ENCODE data around the gene CAPRIN1. TPM values are rescaled to one million over a fixed set of nuclear protein-coding genes. Genes with fewer than 3 reads are reported as not detected.
A peak's percentile ranks its signal among the peaks of the same experiment; 100 is the strongest.

The CAPRIN1 gene
- total RNA-seq, 3 donors from 2014 or later (not counting 1 experiment from before 2014, with no cell fraction given), result 118 to 158 (median 137) TPM

GRCh38 chr11:34148504-34149165 lies 97.1 kb downstream of the CAPRIN1 start:
- 92% methylated on average over 16 of the region's 16 CpGs for WGBS (ENCODE audit: insufficient coverage)
- Histone ChIP-seq H3K4me1 (ENCODE audit: control insufficient read depth, insufficient read depth, low read length) (peaks cover 3% of the 10 kb centered on the region), H3K4me3 (ENCODE audit: low read length) (no peak overlapping the region), H3K27me3 (ENCODE audit: control insufficient read depth, insufficient read depth, low read length) (no peaks in the 10 kb centered on the region), H3K9me3 (ENCODE audit: control insufficient read depth, insufficient read depth, low read length) (no peaks in the 10 kb centered on the region), H3K27ac (ENCODE audit: low read length) (no peak overlapping the region), H3K36me3 (ENCODE audit: control insufficient read depth, insufficient read depth, low read length) (peaks cover 60% of the 10 kb centered on the region)
- TF ChIP-seq CTCF (IDR thresholded peaks at IDR 0.05), result no peak
- Mint-ChIP-seq H3K9me3 (no peaks in the 10 kb centered on the region), H3K27ac (no peak overlapping the region), H3K4me3 (no peak overlapping the region), H3K4me1 (peaks cover 0 to 4% of the 10 kb centered on the region in 2 donors), H3K27me3 (ENCODE audit: low read depth in 2 of 2) (no peaks in the 10 kb centered on the region), H3K36me3 (peaks cover 22% of the 10 kb centered on the region)
- intact Hi-C loops (cut with micrococcal nuclease), result no loop called here
- DNase-seq, result no peak
- ATAC-seq, result no peak

- H3K9me3 Mint-ChIP-seq, result no peaks in the 10 kb centered on the region
- H3K4me1 Mint-ChIP-seq, result peaks cover 0 to 5% of the 10 kb centered on the region in 2 donors
- 97% methylated on average over 7 of the region's 7 CpGs for WGBS (ENCODE audit: insufficient coverage)
- H3K36me3 Mint-ChIP-seq, result peaks cover 22% of the 10 kb centered on the region
- TF ChIP-seq CTCF (IDR thresholded peaks at IDR 0.05), result no peak
- Histone ChIP-seq H3K4me3 (ENCODE audit: low read length) (no peak overlapping the region), H3K4me1 (ENCODE audit: control insufficient read depth, insufficient read depth, low read length) (peaks cover 9% of the 10 kb centered on the region), H3K27me3 (ENCODE audit: control insufficient read depth, insufficient read depth, low read length) (no peaks in the 10 kb centered on the region), H3K27ac (ENCODE audit: low read length) (no peak overlapping the region), H3K36me3 (ENCODE audit: control insufficient read depth, insufficient read depth, low read length) (peaks cover 54% of the 10 kb centered on the region), H3K9me3 (ENCODE audit: control insufficient read depth, insufficient read depth, low read length) (no peaks in the 10 kb centered on the region)
- H3K27me3 Mint-ChIP-seq (ENCODE audit: low read depth in 2 of 2), result no peaks in the 10 kb centered on the region
- ATAC-seq, result no peak
- intact Hi-C loops (cut with micrococcal nuclease), result no loop called here
- H3K4me3 Mint-ChIP-seq, result no peak overlapping the region
- H3K27ac Mint-ChIP-seq, result no peak overlapping the region
- DNase-seq, result no peak
These were observed 97.7 kb downstream of the CAPRIN1 start for GRCh38 chr11:34149274-34149673.

- Histone ChIP-seq H3K36me3 (ENCODE audit: control insufficient read depth, insufficient read depth, low read length) (peaks cover 48% of the 10 kb centered on the region), H3K4me3 (ENCODE audit: low read length) (no peak overlapping the region), H3K4me1 (ENCODE audit: control insufficient read depth, insufficient read depth, low read length) (peaks cover 14% of the 10 kb centered on the region), H3K9me3 (ENCODE audit: control insufficient read depth, insufficient read depth, low read length) (no peaks in the 10 kb centered on the region), H3K27ac (ENCODE audit: low read length) (no peak overlapping the region), H3K27me3 (ENCODE audit: control insufficient read depth, insufficient read depth, low read length) (no peaks in the 10 kb centered on the region)
- WGBS (ENCODE audit: insufficient coverage), result 93% methylated on average over 13 of the region's 13 CpGs
- TF ChIP-seq CTCF (IDR thresholded peaks at IDR 0.05), result no peak
- Mint-ChIP-seq H3K9me3 (no peaks in the 10 kb centered on the region), H3K27ac (no peak overlapping the region), H3K27me3 (ENCODE audit: low read depth in 2 of 2) (no peaks in the 10 kb centered on the region), H3K4me3 (no peak overlapping the region), H3K4me1 (peaks cover 0 to 5% of the 10 kb centered on the region in 2 donors), H3K36me3 (peaks cover 22% of the 10 kb centered on the region)
- intact Hi-C loops (cut with micrococcal nuclease), result no loop called here
- DNase-seq (peak in 1 of 2 donors; percentile 32), ATAC-seq (peak in 2 of 3 donors; percentile 44 to 55)
These were observed 98.3 kb downstream of the CAPRIN1 start for GRCh38 chr11:34149786-34150185.
